ENCODE measurements around the gene PIP5K1C. TPM values are rescaled to one million over a fixed set of nuclear protein-coding genes. Genes with fewer than 3 reads are reported as not detected.

Gene PIP5K1C
- total RNA-seq, 1 experiment from 2014 or later: 34.0 TPM

GRCh38 chr19:3733549-3734309 lies 33.5 kb upstream of the PIP5K1C start:
- ATAC-seq (no peak), DNase-seq (ENCODE audit: low spot score) (no peak)
- H3K4me1 Mint-ChIP-seq: no peaks in the 10 kb centered on the region
- POLR2A ChIA-PET: no interaction called here
- peak overlapping the region; percentile 57 for H3K27ac Mint-ChIP-seq
- H3K36me3 Mint-ChIP-seq: peaks cover 15% of the 10 kb centered on the region
- TF ChIP-seq NR1H2 (CRISPR knock-in tag; IDR thresholded peaks at IDR 0.05): no peak
- TF ChIP-seq MYBL2 (CRISPR knock-in tag; IDR thresholded peaks at IDR 0.05): no peak
- no peak for TF ChIP-seq GTF2I (CRISPR knock-in tag; conservative IDR thresholded peaks at IDR 0.05)
- TF ChIP-seq AFF4 (CRISPR knock-in tag; IDR thresholded peaks at IDR 0.05; ENCODE audit: borderline replicate concordance): no peak
- TF ChIP-seq RORB (CRISPR knock-in tag; IDR thresholded peaks at IDR 0.05): no peak
- TF ChIP-seq ZNF232 (CRISPR knock-in tag; IDR thresholded peaks at IDR 0.05): no peak
- TF ChIP-seq, protein P1, sequence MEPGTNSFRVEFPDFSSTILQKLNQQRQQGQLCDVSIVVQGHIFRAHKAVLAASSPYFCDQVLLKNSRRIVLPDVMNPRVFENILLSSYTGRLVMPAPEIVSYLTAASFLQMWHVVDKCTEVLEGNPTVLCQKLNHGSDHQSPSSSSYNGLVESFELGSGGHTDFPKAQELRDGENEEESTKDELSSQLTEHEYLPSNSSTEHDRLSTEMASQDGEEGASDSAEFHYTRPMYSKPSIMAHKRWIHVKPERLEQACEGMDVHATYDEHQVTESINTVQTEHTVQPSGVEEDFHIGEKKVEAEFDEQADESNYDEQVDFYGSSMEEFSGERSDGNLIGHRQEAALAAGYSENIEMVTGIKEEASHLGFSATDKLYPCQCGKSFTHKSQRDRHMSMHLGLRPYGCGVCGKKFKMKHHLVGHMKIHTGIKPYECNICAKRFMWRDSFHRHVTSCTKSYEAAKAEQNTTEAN (CRISPR knock-in tag; IDR thresholded peaks at IDR 0.05): no peak
- TF ChIP-seq, protein P2, sequence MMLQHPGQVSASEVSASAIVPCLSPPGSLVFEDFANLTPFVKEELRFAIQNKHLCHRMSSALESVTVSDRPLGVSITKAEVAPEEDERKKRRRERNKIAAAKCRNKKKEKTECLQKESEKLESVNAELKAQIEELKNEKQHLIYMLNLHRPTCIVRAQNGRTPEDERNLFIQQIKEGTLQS (CRISPR knock-in tag; conservative IDR thresholded peaks at IDR 0.05): no peak
- TF ChIP-seq, protein P3, sequence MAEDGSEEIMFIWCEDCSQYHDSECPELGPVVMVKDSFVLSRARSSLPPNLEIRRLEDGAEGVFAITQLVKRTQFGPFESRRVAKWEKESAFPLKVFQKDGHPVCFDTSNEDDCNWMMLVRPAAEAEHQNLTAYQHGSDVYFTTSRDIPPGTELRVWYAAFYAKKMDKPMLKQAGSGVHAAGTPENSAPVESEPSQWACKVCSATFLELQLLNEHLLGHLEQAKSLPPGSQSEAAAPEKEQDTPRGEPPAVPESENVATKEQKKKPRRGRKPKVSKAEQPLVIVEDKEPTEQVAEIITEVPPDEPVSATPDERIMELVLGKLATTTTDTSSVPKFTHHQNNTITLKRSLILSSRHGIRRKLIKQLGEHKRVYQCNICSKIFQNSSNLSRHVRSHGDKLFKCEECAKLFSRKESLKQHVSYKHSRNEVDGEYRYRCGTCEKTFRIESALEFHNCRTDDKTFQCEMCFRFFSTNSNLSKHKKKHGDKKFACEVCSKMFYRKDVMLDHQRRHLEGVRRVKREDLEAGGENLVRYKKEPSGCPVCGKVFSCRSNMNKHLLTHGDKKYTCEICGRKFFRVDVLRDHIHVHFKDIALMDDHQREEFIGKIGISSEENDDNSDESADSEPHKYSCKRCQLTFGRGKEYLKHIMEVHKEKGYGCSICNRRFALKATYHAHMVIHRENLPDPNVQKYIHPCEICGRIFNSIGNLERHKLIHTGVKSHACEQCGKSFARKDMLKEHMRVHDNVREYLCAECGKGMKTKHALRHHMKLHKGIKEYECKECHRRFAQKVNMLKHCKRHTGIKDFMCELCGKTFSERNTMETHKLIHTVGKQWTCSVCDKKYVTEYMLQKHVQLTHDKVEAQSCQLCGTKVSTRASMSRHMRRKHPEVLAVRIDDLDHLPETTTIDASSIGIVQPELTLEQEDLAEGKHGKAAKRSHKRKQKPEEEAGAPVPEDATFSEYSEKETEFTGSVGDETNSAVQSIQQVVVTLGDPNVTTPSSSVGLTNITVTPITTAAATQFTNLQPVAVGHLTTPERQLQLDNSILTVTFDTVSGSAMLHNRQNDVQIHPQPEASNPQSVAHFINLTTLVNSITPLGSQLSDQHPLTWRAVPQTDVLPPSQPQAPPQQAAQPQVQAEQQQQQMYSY (CRISPR knock-in tag; IDR thresholded peaks at IDR 0.05): no peak
- TF ChIP-seq MXD4 (CRISPR knock-in tag; IDR thresholded peaks at IDR 0.05; ENCODE audit: borderline replicate concordance): no peak
- peaks cover 8% of the 10 kb centered on the region for H3K9me3 Mint-ChIP-seq
- no peak overlapping the region for H3K4me3 Mint-ChIP-seq
- CTCF ChIA-PET: interaction anchor here (1.4 kb wide), 1 partner anchor 78 kb away, joined by 4 read pairs; no protein-coding TSS in a partner anchor
- H3K27me3 Mint-ChIP-seq (ENCODE audit: low read depth): no peaks in the 10 kb centered on the region

DNA sequence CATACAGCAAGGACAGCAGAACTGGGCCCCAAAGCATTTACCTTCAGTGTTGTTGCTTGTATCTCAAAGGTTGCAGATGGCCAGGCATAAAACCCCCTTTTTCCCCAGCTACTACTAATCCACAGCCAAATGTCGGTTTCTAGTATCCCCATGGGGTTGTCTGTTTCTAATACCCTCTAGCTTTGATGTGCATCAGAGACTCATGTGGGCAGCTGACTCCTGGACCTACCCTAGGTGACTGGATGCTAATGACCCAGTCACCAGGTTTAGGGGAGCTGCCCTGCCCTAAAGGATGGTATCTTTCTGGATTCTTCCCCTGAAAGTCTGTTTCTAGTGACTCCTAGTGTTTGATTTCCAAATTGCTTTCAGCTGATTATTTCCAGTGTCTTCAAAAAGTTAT lies 31.8 kb upstream of the PIP5K1C start:
- POLR2A ChIA-PET: interaction anchor here (0.6 kb wide), 1 partner anchor 709 kb away, joined by 3 read pairs; no protein-coding TSS in a partner anchor
- Mint-ChIP-seq H3K36me3 (peaks cover 11% of the 10 kb centered on the region), H3K27me3 (ENCODE audit: low read depth) (no peaks in the 10 kb centered on the region), H3K4me3 (no peak overlapping the region), H3K27ac (no peak overlapping the region), H3K9me3 (peaks cover 8% of the 10 kb centered on the region), H3K4me1 (no peaks in the 10 kb centered on the region)
- CTCF ChIA-PET: interaction anchor here (0.7 to 0.9 kb wide), 3 partner anchors 10 to 1158 kb away, joined by 3 to 6 read pairs (median 4); no protein-coding TSS in a partner anchor
- TF ChIP-seq ZNF425 (CRISPR knock-in tag; conservative IDR thresholded peaks at IDR 0.05) (no peak), GTF2I (CRISPR knock-in tag; conservative IDR thresholded peaks at IDR 0.05) (0 out of 2 replicates have a peak, but pooled peaks have one; percentile 52), MYBL2 (CRISPR knock-in tag; IDR thresholded peaks at IDR 0.05) (no peak), ZNF317 (CRISPR knock-in tag; IDR thresholded peaks at IDR 0.05; ENCODE audit: borderline replicate concordance, low read depth) (no peak)
- TF ChIP-seq, protein P4, sequence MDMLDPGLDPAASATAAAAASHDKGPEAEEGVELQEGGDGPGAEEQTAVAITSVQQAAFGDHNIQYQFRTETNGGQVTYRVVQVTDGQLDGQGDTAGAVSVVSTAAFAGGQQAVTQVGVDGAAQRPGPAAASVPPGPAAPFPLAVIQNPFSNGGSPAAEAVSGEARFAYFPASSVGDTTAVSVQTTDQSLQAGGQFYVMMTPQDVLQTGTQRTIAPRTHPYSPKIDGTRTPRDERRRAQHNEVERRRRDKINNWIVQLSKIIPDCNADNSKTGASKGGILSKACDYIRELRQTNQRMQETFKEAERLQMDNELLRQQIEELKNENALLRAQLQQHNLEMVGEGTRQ (CRISPR knock-in tag; IDR thresholded peaks at IDR 0.05): no peak
- TF ChIP-seq, protein P5, sequence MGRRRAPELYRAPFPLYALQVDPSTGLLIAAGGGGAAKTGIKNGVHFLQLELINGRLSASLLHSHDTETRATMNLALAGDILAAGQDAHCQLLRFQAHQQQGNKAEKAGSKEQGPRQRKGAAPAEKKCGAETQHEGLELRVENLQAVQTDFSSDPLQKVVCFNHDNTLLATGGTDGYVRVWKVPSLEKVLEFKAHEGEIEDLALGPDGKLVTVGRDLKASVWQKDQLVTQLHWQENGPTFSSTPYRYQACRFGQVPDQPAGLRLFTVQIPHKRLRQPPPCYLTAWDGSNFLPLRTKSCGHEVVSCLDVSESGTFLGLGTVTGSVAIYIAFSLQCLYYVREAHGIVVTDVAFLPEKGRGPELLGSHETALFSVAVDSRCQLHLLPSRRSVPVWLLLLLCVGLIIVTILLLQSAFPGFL (CRISPR knock-in tag; IDR thresholded peaks at IDR 0.05; ENCODE audit: borderline replicate concordance): no peak
- DNase-seq (ENCODE audit: low spot score) (no peak), ATAC-seq (no peak)
